HG02588 (cell line): Measurements from ENCODE around the gene GTPBP1.

ENCODE experiments used
- ATAC-seq: cut with Tn5 transposase; IDR thresholded peaks from one replicate; pipeline ENCODE4 v1.9.1; 2021; ENCODE audit warnings: mild to moderate bottlenecking, moderate library complexity; ENCODE audit not compliant: unreplicated experiment

GTPBP1 gene

GRCh38 chr22:38700789-38701628 is 4.7 kb upstream of the GTPBP1 start, which contains the start of gene JOSD1:
Gene JOSD1, minus strand, starts transcription at chr22:38700943. Its CDS starts 956 bp downstream, at chr22:38699987.
- peak; percentile 39 for ATAC-seq

GRCh38 chr22:38704654-38705234 is 1.0 kb upstream of the GTPBP1 start:
- ATAC-seq, result no peak

GRCh38 chr22:38706101-38706900 is 557 bp downstream of the GTPBP1 start:
- ATAC-seq, result peak; percentile 2

DNA sequence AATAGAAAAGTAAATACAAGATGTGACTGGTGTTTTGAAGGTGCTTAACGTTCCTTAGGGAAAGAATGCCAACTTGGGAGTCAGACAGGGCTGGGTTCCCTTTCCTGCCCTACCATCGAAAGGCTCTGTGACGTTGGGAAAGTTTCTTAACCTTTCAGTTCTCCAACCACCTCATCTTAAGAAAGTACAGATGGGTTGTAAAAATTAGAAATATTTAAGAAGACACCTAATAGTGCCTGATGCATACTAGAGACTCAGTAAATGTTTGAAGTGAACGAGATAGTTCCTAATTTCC is 1.1 kb downstream of the GTPBP1 start:
- ATAC-seq, result no peak

GRCh38 chr22:38707346-38707745 is 1.6 kb downstream of the GTPBP1 start:
- no peak for ATAC-seq

DNA sequence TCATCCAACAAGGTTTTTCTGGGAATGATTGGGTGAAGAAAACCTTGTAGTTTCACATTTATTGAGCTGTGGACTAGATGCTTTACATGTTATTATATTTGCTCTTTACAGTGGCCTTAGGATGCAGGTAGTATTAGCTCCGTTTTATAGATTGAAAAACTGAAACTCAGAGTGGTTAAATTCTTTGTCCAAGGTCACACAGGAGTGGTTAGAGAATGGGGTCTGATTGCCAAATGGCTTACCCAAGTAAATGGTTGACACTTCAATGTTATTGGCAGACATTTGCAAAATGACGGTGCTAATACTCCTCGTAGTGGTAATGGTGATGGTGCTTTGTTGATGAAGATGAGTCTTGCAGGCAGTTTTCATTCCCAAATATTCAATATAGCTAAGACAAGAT is 2.2 kb downstream of the GTPBP1 start:
- no peak for ATAC-seq

GRCh38 chr22:38709306-38709705 is 3.6 kb downstream of the GTPBP1 start:
- ATAC-seq, result no peak

- no peak for ATAC-seq
Measured at GRCh38 chr22:38710351-38710750, 4.6 kb downstream of the GTPBP1 start.

DNA sequence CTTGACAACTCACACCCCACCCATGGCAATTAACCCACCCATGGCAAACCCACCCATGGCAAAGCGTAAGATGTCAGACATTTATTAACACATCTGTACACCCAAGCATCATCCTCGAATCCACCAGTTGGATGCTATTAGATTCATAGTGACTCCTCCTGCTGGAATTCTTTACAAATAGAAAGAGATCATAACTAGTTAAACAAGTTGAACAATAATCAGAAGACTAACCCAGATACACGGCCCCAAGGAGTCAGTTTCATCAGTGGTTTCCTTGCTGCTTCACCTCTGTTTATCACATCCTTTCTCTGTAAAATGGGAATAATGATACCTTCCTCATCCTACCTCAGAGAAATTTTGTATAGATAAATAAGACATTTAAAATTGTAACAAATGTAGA is 5.1 kb downstream of the GTPBP1 start:
- no peak for ATAC-seq

- no peak for ATAC-seq
Measured at GRCh38 chr22:38712486-38713207, 6.9 kb downstream of the GTPBP1 start.

DNA sequence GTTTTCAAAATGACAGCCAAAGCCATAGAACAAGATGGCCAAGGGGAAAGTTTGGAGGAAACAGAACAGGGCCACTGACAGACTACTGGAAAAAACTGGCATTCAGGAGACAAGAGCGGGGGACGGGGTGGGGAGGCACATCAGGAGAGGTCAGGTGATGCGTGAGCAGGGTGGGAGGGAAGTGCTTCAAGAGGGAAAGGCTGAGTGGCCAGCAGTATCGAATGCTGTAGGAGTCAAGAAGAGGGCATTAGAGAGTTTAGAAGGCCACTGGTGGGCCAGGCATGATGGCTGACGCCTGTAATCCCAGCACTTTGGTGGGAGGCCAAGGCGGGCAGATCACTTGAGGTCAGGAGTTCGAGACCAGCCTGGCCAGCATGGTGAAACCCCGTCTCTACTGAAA is 8.2 kb downstream of the GTPBP1 start:
- ATAC-seq, result no peak

GRCh38 chr22:38715176-38715764 is 9.5 kb downstream of the GTPBP1 start:
- ATAC-seq, result no peak

DNA sequence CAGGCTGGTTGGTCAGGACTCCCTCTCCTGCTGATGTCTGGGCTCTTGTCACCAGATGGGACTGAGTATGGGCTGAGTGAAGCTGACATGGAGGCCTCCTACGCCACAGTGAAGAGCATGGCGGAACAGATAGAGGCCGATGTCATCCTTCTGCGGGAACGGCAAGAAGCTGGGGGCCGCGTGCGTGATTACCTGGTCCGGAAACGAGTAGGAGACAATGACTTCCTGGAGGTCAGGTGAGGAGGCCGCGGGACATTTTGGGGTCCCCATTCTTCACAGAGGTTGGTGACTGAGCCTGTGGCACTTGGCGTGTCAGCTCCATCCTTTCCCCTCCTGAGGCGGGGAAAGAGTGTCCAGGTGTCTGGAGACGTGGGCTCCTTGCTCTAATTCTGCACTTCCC is 10.1 kb downstream of the GTPBP1 start:
- no peak for ATAC-seq

DNA sequence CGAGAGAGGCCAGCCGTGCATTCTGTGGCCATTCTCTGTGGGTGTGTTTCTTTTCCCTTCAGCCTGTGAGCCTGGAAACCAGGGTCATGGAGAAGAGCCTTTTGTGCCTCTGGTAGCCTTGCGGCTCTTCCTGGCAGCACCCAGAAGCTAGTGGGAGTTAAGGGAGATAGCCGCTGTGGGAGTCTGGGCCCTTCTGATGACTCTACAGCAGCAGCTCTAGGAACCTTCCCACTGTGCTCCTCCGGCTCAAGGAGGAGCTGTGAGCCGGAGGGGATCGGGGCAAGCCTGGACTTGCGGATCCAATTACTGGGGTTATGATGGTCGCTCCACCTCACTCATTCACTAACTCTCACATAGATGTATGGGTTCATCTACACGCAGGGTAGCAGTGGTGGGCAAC is 10.5 kb downstream of the GTPBP1 start:
- ATAC-seq, result no peak

DNA sequence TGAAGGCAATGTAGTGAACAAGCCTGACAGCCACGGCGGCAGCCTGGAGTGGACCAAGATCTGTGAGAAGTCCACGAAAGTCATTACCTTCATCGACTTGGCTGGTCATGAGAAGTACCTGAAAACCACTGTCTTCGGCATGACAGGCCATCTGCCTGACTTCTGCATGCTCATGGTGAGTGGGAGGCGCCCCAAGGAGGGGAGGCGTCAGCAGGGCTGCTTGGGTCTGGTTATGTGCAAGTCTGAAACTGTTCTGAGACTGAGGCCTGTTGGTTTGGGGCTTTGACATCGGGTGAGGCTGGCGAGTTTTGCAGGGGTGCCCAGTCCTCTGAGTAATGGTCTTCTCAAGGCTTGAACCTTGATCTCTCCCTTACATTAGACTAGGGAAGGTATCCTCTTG is 11.1 kb downstream of the GTPBP1 start:
- ATAC-seq, result no peak

- no peak for ATAC-seq
Measured at GRCh38 chr22:38717244-38717643, 11.5 kb downstream of the GTPBP1 start.

GRCh38 chr22:38718414-38718813 is 12.7 kb downstream of the GTPBP1 start:
- no peak for ATAC-seq

DNA sequence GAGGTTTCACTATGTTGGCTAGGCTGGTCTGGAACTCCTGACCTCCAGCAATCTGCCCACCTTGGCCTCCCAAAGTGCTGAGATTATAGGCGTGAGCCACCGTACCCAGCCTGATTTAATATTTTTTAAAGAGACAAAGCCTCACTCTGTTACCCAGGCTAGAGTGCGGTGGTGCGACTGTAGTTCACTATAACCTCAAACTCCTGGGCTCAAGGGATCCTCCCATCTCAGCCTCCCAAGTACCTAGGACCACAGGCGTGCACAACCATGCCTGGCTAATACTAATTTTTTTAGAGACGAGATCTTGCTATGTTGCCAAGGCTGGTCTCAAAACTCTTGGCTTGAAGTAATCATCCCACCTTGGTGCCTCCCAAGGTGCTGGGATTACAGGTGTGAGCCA is 13.5 kb downstream of the GTPBP1 start:
- ATAC-seq, result no peak

GRCh38 chr22:38720350-38720749 is 14.6 kb downstream of the GTPBP1 start:
- no peak for ATAC-seq

- no peak for ATAC-seq
Measured at GRCh38 chr22:38721551-38721950, 15.8 kb downstream of the GTPBP1 start.

GRCh38 chr22:38724176-38724575 is 18.4 kb downstream of the GTPBP1 start:
- no peak for ATAC-seq
